Thyroid gland (tissue), 4 donors: ENCODE results near the gene IQGAP2.

Source experiments
- POLR2A ChIP-seq, 2 donors: fragments of 450-650 bp; IDR thresholded peaks; one replicate each; pipeline ENCODE4 v1.6.1; 2017; ENCODE audit warnings: antibody characterized with exemption in 2 of 2, mild to moderate bottlenecking in 2 of 2, moderate library complexity in 1 of 2
- TF ChIP-seq, protein P1 (sequence below), 6 experiments: fragments of 200-600 bp in 3 of 6; fragments of 450-650 bp in 3 of 6; sonication (generic) in 3 of 6; IDR thresholded peaks; one replicate each; pipeline ENCODE4 v1.5.1; 2016 to 2019; ENCODE audit warnings: antibody characterized with exemption in 6 of 6, mild to moderate bottlenecking in 2 of 6, inconsistent platforms in 1 of 6, moderate library complexity in 1 of 6

DNA sequence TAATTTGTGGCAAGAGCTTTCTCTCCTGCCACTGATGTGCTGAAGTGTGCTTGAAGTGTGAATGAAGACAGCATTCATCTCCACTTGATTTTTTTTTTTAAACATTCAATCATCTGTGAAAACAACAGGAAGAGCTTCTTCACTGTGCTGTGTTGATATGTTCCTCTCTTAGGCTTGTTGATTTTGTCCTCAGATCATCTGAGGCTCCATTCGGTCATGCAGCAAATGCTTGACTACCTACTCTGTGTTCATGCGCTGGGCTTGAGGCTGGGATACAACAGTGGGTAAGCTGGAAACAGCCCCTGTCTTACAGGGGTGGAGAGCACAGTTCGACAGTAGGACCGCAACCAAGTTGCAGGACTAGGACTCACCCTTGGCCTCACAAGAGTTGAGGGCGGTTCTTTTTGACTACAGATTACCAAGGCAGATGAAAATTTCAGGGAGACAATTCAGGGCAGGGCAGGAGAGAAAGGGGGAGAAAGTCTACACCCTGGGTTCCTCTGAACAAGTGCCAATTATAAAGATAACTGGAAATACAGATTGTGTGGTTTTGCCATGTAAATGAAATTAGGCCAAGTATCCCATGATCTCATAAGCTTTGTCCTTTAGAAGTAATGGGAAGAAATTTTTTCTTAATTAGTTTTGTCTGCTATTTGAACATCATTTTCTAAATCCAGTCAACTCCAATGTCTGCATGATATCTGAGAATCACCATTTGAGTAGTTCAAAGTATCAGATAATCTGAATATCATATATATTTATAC, 281.9 kb downstream of the IQGAP2 start:
- TF ChIP-seq POLR2A (IDR thresholded peaks at IDR 0.05): no peak
- TF ChIP-seq, protein P1, sequence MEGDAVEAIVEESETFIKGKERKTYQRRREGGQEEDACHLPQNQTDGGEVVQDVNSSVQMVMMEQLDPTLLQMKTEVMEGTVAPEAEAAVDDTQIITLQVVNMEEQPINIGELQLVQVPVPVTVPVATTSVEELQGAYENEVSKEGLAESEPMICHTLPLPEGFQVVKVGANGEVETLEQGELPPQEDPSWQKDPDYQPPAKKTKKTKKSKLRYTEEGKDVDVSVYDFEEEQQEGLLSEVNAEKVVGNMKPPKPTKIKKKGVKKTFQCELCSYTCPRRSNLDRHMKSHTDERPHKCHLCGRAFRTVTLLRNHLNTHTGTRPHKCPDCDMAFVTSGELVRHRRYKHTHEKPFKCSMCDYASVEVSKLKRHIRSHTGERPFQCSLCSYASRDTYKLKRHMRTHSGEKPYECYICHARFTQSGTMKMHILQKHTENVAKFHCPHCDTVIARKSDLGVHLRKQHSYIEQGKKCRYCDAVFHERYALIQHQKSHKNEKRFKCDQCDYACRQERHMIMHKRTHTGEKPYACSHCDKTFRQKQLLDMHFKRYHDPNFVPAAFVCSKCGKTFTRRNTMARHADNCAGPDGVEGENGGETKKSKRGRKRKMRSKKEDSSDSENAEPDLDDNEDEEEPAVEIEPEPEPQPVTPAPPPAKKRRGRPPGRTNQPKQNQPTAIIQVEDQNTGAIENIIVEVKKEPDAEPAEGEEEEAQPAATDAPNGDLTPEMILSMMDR (IDR thresholded peaks at IDR 0.05): no peak
